Suprapubic skin (tissue), 4 donors: ENCODE data around the gene SIK3.

ENCODE experiments used
- CTCF ChIP-seq, 2 donors: fragments of 200-600 bp in 1 of 2; fragments of 450-650 bp in 1 of 2; sonication (generic) in 1 of 2; IDR thresholded peaks; one replicate each; pipeline ENCODE4 v1.5.1; 2016 to 2019; ENCODE audit warnings: antibody characterized with exemption in 2 of 2, mild to moderate bottlenecking in 1 of 2, moderate library complexity in 1 of 2
- EP300 ChIP-seq: sonication (generic); formaldehyde crosslinking; IDR thresholded peaks from one replicate; pipeline ENCODE4 v1.6.1; 2017; ENCODE audit warnings: antibody characterized with exemption
- POLR2A ChIP-seq, 2 donors: fragments of 450-650 bp; IDR thresholded peaks; one replicate each; pipeline ENCODE4 v1.6.1; 2017; ENCODE audit warnings: antibody characterized with exemption in 2 of 2, mild to moderate bottlenecking in 2 of 2, moderate library complexity in 2 of 2
- POLR2AphosphoS5 ChIP-seq, 3 donors: sonication (generic); formaldehyde crosslinking; IDR thresholded peaks; one replicate each; pipeline ENCODE4 v1.6.1; 2017; ENCODE audit warnings: antibody characterized with exemption in 3 of 3

GRCh38 chr11:116901211-116901610 is 197.0 kb downstream of the SIK3 start:
- TF ChIP-seq CTCF (IDR thresholded peaks at IDR 0.05) (no peak), POLR2A (IDR thresholded peaks at IDR 0.05) (no peak), POLR2AphosphoS5 (IDR thresholded peaks at IDR 0.05) (no peak), EP300 (no peak)
